CD4-positive, CD25-positive, alpha-beta regulatory T cell (primary cell): ENCODE measurements around the gene FRMD8. TPM values are rescaled to one million over a fixed set of nuclear protein-coding genes. Genes with fewer than 3 reads are reported as not detected.

ENCODE experiments used
- ATAC-seq, 2 donors: fragments of 150-1000 bp; cut with Tn5 transposase; one replicate each; pipeline ENCODE4 v1.10.0; 2021; ENCODE audit warnings: low read depth in 2 of 2, moderate number of reproducible peaks in 2 of 2, moderate library complexity in 1 of 2
- DNase-seq, 3 donors: peaks; one replicate each; pipeline versions ENCODE4 v3.0.0 to v3.0.0-alpha.2; 2012 to 2022; ENCODE audit warnings: mixed read lengths in 1 of 3
- H3K27ac ChIP-seq: one replicate; pipeline ENCODE4 v1.7.0; 2013; ENCODE audit warnings: mild to moderate bottlenecking, low read length; ENCODE audit not compliant: insufficient read depth, poor library complexity, severe bottlenecking
- H3K27me3 ChIP-seq: one replicate; pipeline ENCODE4 v1.7.0; 2013; ENCODE audit warnings: low read length; ENCODE audit not compliant: control insufficient read depth, insufficient read depth
- H3K36me3 ChIP-seq: one replicate; pipeline ENCODE4 v1.7.0; 2013; ENCODE audit warnings: mild to moderate bottlenecking, low read length, moderate library complexity; ENCODE audit not compliant: control insufficient read depth, insufficient read depth
- H3K4me1 ChIP-seq: 2 replicates; pipeline ENCODE4 v1.7.0; 2013; ENCODE audit warnings: mild to moderate bottlenecking, low read length; ENCODE audit not compliant: insufficient read depth, control insufficient read depth, poor library complexity, severe bottlenecking
- H3K4me3 ChIP-seq: one replicate; pipeline ENCODE4 v1.7.0; 2013; ENCODE audit warnings: low read depth, mild to moderate bottlenecking, low read length, moderate library complexity
- H3K9me3 ChIP-seq, 2 experiments: 1 replicate in 1 of 2; 2 replicates in 1 of 2; pipeline ENCODE4 v1.7.0; 2013; ENCODE audit warnings: low read length in 2 of 2, mild to moderate bottlenecking in 1 of 2, moderate library complexity in 1 of 2; ENCODE audit not compliant: control insufficient read depth in 2 of 2
- H3K27ac Mint-ChIP-seq, 3 donors: one replicate each; pipeline ENCODE4 v1.8.0; 2020 to 2022; ENCODE audit warnings: mild to moderate bottlenecking in 3 of 3, mixed read lengths in 3 of 3, moderate library complexity in 2 of 3
- H3K27me3 Mint-ChIP-seq: one replicate; pipeline ENCODE4 v1.8.0; 2022; ENCODE audit warnings: mild to moderate bottlenecking, mixed read lengths
- H3K36me3 Mint-ChIP-seq: one replicate; pipeline ENCODE4 v1.8.0; 2020; ENCODE audit warnings: mixed read lengths
- H3K4me1 Mint-ChIP-seq, 4 donors: one replicate each; pipeline ENCODE4 v1.8.0; 2020 to 2022; ENCODE audit warnings: mixed read lengths in 4 of 4, mild to moderate bottlenecking in 1 of 4
- H3K4me3 Mint-ChIP-seq, 4 donors: one replicate each; pipeline ENCODE4 v1.8.0; 2020 to 2022; ENCODE audit warnings: mild to moderate bottlenecking in 4 of 4, mixed read lengths in 4 of 4, moderate library complexity in 3 of 4
- H3K9me3 Mint-ChIP-seq, 7 donors: one replicate each; pipeline ENCODE4 v1.8.0; 2020 to 2022; ENCODE audit warnings: mixed read lengths in 7 of 7, mild to moderate bottlenecking in 3 of 7, moderate library complexity in 2 of 7
- polyA plus RNA-seq, 4 donors: library from polyadenylated mRNA; unstranded; fragments of 300-500 nt; fragmentation: Illumina TruSeq; gene quantifications; one replicate each; pipeline ENCODE4 v1.2.3, GENCODE V29; 2021
- total RNA-seq: library from RNA; stranded (reverse); gene quantifications from one replicate; pipeline ENCODE4 v1.2.3, GENCODE V29; 2022

Gene FRMD8
- total and polyA plus RNA-seq, 5 donors from 2014 or later = 47.4 to 55.1 (median 53.0) TPM

DNA sequence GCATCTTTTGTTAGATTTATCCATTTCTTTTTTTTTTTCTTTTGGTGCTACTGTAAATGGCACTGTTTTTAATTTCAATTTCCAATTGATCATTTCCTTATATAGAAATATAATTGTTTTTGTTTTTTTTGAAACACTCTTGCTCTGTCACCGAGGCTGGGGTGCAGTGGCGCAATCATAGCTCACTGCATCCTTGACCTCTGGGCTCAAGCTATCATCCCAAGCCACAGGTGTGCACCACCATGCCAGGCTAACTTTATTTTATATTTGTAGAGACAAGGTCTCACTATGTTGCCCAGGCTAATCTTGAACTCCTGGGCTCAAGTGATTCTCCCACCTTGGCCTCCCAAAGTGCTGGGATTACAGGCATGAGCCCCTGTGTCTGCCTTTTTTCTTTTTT lies 16.4 kb downstream of the FRMD8 start:
- no peak overlapping the region for H3K4me3 ChIP-seq
- peaks cover 19% of the 10 kb centered on the region for H3K36me3 Mint-ChIP-seq
- peaks cover 61% of the 10 kb centered on the region for H3K36me3 ChIP-seq
- peaks cover 0 to 9% (median 5%) of the 10 kb centered on the region in 4 donors for H3K4me1 Mint-ChIP-seq
- no peak overlapping the region for H3K4me3 Mint-ChIP-seq
- H3K9me3 Mint-ChIP-seq = no peaks in the 10 kb centered on the region
- no peaks in the 10 kb centered on the region for H3K27me3 Mint-ChIP-seq
- DNase-seq (no peak), ATAC-seq (no peak)
- H3K27ac ChIP-seq = no peak overlapping the region
- H3K27me3 ChIP-seq = no peaks in the 10 kb centered on the region
- no peaks in the 10 kb centered on the region for H3K4me1 ChIP-seq
- H3K27ac Mint-ChIP-seq = peak overlapping the region in 1 of 3 donors; percentile 9
- no peaks in the 10 kb centered on the region for H3K9me3 ChIP-seq

DNA sequence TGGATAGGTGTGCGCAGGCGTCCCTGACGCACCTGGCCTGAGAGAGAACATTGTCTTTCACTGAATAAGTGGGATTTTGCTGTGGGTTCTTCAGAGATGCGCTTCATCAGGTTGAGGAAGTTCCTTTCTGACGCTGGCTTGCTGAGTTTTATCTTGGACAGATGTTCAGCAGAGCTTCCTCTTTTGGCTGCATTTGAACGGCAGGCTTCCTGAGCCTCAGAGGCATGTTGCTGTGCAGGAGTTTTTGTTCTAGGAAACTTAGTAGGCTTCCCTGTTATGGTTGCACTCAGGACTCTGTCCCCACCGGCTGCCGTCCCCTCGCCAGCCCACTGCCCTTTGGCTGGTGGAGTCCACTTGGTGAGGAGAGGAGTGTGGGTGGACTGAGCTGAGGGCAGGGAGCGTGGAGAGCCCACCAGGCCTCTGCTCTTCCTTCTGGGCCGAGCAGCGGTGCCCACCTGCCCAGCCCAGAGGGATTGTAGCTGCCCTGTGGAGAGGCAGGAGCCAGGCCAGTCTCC lies 17.2 kb downstream of the FRMD8 start:
- no peaks in the 10 kb centered on the region for H3K4me1 ChIP-seq
- H3K27me3 ChIP-seq = no peaks in the 10 kb centered on the region
- no peak overlapping the region for H3K27ac ChIP-seq
- H3K36me3 ChIP-seq = peaks cover 60% of the 10 kb centered on the region
- Mint-ChIP-seq H3K4me1 (peaks cover 0 to 9% (median 5%) of the 10 kb centered on the region in 4 donors), H3K9me3 (no peaks in the 10 kb centered on the region), H3K4me3 (no peak overlapping the region), H3K27me3 (no peaks in the 10 kb centered on the region), H3K36me3 (peaks cover 14% of the 10 kb centered on the region), H3K27ac (peak overlapping the region in 1 of 3 donors; percentile 20)
- peak; percentile 26 to 33 for ATAC-seq
- no peak overlapping the region for H3K4me3 ChIP-seq
- DNase-seq = no peak
- H3K9me3 ChIP-seq = no peaks in the 10 kb centered on the region

DNA sequence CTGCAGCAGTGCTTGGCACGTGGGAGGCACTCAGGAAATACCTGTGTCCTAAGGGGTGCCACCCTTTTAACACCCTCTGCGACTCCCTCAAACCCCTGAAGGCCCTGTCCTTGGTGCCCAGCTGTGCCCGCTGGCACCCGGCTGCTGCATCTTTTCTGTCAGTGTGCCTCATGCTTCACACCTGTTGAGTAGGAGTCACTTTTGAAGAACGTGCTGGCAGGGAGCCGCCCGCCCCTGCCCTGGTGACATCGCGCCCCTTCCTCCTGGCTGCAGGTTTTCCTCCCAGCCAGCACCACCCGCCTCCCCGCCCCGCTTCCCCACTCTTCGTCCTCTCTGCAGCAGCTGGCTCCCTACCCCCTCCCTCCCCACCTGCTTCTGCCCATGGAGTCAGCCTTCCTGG lies 17.8 kb downstream of the FRMD8 start:
- H3K4me1 Mint-ChIP-seq = peaks cover 0 to 9% (median 5%) of the 10 kb centered on the region in 4 donors
- H3K4me1 ChIP-seq = no peaks in the 10 kb centered on the region
- H3K27ac Mint-ChIP-seq = peak overlapping the region in 1 of 3 donors; percentile 14
- H3K36me3 ChIP-seq = peaks cover 65% of the 10 kb centered on the region
- no peaks in the 10 kb centered on the region for H3K9me3 ChIP-seq
- no peak for ATAC-seq
- no peaks in the 10 kb centered on the region for H3K27me3 Mint-ChIP-seq
- H3K36me3 Mint-ChIP-seq = peaks cover 16% of the 10 kb centered on the region
- no peak overlapping the region for H3K4me3 Mint-ChIP-seq
- H3K27ac ChIP-seq = no peak overlapping the region
- no peaks in the 10 kb centered on the region for H3K27me3 ChIP-seq
- DNase-seq = no peak
- no peak overlapping the region for H3K4me3 ChIP-seq
- no peaks in the 10 kb centered on the region for H3K9me3 Mint-ChIP-seq

DNA sequence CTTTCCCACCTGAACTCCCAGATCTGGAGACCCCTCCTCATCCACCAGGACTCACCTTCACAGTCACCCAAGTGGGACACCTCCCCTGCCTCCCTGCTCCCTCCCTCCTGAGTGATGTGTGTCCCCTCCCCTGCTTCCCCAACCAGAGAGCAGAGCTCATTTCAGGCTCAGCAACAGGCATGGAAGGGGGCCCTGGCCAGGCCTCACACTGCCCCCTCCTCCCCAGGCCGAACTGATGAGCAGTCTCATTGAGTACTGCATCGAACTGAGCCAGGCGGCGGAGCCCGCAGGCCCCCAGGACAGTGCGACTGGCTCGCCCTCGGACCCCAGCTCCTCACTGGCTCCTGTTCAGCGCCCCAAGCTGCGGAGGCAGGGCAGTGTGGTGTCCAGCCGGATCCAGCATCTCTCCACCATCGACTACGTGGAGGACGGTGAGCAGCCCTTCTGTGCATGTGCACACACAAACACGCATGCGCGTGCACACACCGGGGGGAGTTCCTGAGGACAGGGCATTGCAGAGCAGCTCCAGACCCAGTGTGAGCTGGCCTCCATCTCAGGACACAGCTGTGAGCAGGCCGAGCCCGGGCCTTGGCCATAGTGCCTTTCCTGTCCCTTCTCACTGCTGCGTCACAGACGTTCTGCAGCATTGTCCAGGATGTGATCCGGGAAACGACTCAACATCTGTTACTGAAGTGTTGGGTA lies 18.4 kb downstream of the FRMD8 start:
- ATAC-seq (no peak), DNase-seq (no peak)
- no peaks in the 10 kb centered on the region for H3K9me3 Mint-ChIP-seq
- H3K9me3 ChIP-seq = no peaks in the 10 kb centered on the region
- H3K36me3 ChIP-seq = peaks cover 70% of the 10 kb centered on the region
- no peak overlapping the region for H3K4me3 Mint-ChIP-seq
- peak overlapping the region in 1 of 3 donors; percentile 14 for H3K27ac Mint-ChIP-seq
- peaks cover 0 to 9% (median 4%) of the 10 kb centered on the region in 4 donors for H3K4me1 Mint-ChIP-seq
- H3K4me1 ChIP-seq = no peaks in the 10 kb centered on the region
- H3K36me3 Mint-ChIP-seq = peaks cover 16% of the 10 kb centered on the region
- H3K4me3 ChIP-seq = no peak overlapping the region
- H3K27me3 Mint-ChIP-seq = no peaks in the 10 kb centered on the region
- no peaks in the 10 kb centered on the region for H3K27me3 ChIP-seq
- H3K27ac ChIP-seq = no peak overlapping the region

GRCh38 chr11:65410936-65411680 lies 24.7 kb downstream of the FRMD8 start:
- no peaks in the 10 kb centered on the region for H3K9me3 Mint-ChIP-seq
- peaks cover 0 to 7% (median 3%) of the 10 kb centered on the region in 4 donors for H3K4me1 Mint-ChIP-seq
- no peak for DNase-seq

GRCh38 chr11:65411681-65412070 lies 25.2 kb downstream of the FRMD8 start:
- no peaks in the 10 kb centered on the region for H3K9me3 ChIP-seq
- H3K4me1 Mint-ChIP-seq = peaks cover 0 to 12% (median 3%) of the 10 kb centered on the region in 4 donors
- peaks cover 7% of the 10 kb centered on the region for H3K36me3 Mint-ChIP-seq
- peaks cover 43% of the 10 kb centered on the region for H3K36me3 ChIP-seq
- no peaks in the 10 kb centered on the region for H3K9me3 Mint-ChIP-seq
- no peaks in the 10 kb centered on the region for H3K27me3 ChIP-seq
- no peak overlapping the region for H3K4me3 Mint-ChIP-seq
- no peak overlapping the region for H3K27ac Mint-ChIP-seq
- DNase-seq (no peak), ATAC-seq (no peak)
- H3K4me3 ChIP-seq = no peak overlapping the region
- H3K27me3 Mint-ChIP-seq = no peaks in the 10 kb centered on the region
- H3K27ac ChIP-seq = no peak overlapping the region
- H3K4me1 ChIP-seq = peaks cover 11% of the 10 kb centered on the region

More at GRCh38 chr11:65410936-65411680, 24.7 kb downstream of the FRMD8 start:
- no peak overlapping the region for H3K4me3 ChIP-seq
- no peaks in the 10 kb centered on the region for H3K27me3 ChIP-seq
- Mint-ChIP-seq H3K36me3 (peaks cover 7% of the 10 kb centered on the region), H3K4me3 (no peak overlapping the region), H3K27ac (no peak overlapping the region), H3K27me3 (no peaks in the 10 kb centered on the region)
- H3K4me1 ChIP-seq = peaks cover 5% of the 10 kb centered on the region
- H3K36me3 ChIP-seq = peaks cover 45% of the 10 kb centered on the region
- no peak overlapping the region for H3K27ac ChIP-seq
- ATAC-seq = no peak
- no peaks in the 10 kb centered on the region for H3K9me3 ChIP-seq

- ATAC-seq (no peak), DNase-seq (no peak)
- no peaks in the 10 kb centered on the region for H3K9me3 ChIP-seq
- Mint-ChIP-seq H3K4me1 (peaks cover 0 to 20% (median 8%) of the 10 kb centered on the region in 4 donors), H3K9me3 (no peaks in the 10 kb centered on the region), H3K36me3 (peaks cover 7% of the 10 kb centered on the region), H3K27me3 (no peaks in the 10 kb centered on the region), H3K4me3 (no peak overlapping the region), H3K27ac (no peak overlapping the region)
- no peaks in the 10 kb centered on the region for H3K27me3 ChIP-seq
- peaks cover 19% of the 10 kb centered on the region for H3K4me1 ChIP-seq
- no peak overlapping the region for H3K27ac ChIP-seq
- H3K4me3 ChIP-seq = no peak overlapping the region
- peaks cover 39% of the 10 kb centered on the region for H3K36me3 ChIP-seq
Measured at GRCh38 chr11:65412271-65413076, 26.0 kb downstream of the FRMD8 start.
